ENCODE measurements around the gene KCNQ1. TPM values are rescaled to one million over a fixed set of nuclear protein-coding genes. Genes with fewer than 3 reads are reported as not detected.

The KCNQ1 gene
- total RNA-seq, 1 experiment from 2014 or later, result 2.3 TPM

DNA sequence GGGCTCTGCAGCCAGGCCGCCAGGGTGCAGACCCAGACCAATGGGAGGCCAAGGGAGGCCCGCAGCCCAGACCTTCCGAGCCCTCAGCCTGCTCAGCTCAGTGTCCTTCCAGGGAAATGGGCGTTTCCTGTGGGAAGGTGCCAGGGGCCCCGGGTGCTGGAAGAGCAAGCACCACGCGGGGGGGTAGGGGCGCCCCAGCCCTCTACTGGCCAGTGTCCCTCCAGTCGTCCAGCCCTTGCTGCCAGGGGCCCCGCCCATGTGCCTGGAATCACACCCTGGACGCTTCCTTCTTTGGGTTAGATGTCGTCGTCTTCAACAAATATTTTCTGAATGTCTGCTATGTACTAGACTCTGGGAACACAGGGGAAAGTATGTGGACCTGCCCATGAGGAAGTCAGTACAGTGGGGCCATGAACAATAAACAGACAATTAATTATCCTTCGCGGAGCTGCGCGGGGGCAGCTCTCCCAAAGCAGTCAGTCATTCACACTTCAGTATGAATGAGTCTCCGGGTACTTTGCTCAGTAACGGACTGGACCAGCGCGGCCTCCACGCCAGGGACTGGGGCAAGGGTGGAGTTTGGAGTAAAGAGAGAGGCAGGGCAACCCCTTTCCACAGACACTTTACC lies 380.6 kb downstream of the KCNQ1 start:
- no peak overlapping the region for H2BK120ac ChIP-seq (ENCODE audit: low read depth, low read length, poor library complexity, severe bottlenecking)
- Mint-ChIP-seq H3K4me3 (no peak overlapping the region), H3K9me3 (peaks cover 41 to 42% of the 10 kb centered on the region in 2 experiments), H3K27ac (no peak overlapping the region), H3K4me1 (peaks cover 18% of the 10 kb centered on the region in 2 experiments), H3K36me3 (ENCODE audit: insufficient read depth in 1 of 3, low read depth in 3 of 3) (peaks cover 16 to 42% (median 27%) of the 10 kb centered on the region in 3 experiments), H3K27me3 (ENCODE audit: low read depth) (peaks cover 92% of the 10 kb centered on the region)
- H3K23ac ChIP-seq (ENCODE audit: insufficient read length, low read depth, low read length), result no peak overlapping the region
- no peak overlapping the region for H3T11ph ChIP-seq (ENCODE audit: low read length)
- no peaks in the 10 kb centered on the region for H3K23me2 ChIP-seq (ENCODE audit: insufficient read length, low read depth, low read length, poor library complexity, severe bottlenecking)
- no peak overlapping the region for H4K8ac ChIP-seq (replicated peaks; ENCODE audit: insufficient read length, low read depth, low read length)
- H3K9me3 ChIP-seq (ENCODE audit: control insufficient read depth, low read depth, low read length), result no peaks in the 10 kb centered on the region
- H3K18ac ChIP-seq (ENCODE audit: insufficient read length, low read depth, low read length), result no peak overlapping the region
- no peak overlapping the region for H2BK5ac ChIP-seq (ENCODE audit: insufficient read length, low read length)
- no peak overlapping the region for H3K4me2 ChIP-seq (ENCODE audit: insufficient read depth, insufficient read length, low read length)
- no peak overlapping the region for H3K56ac ChIP-seq (ENCODE audit: insufficient read length, low read depth, low read length)
- no peaks in the 10 kb centered on the region for H3K79me2 ChIP-seq (ENCODE audit: insufficient read depth, low read length)
- no peak overlapping the region for H4K5ac ChIP-seq (ENCODE audit: insufficient read length, low read depth, low read length)
- no peak overlapping the region for H4K91ac ChIP-seq (ENCODE audit: insufficient read length, low read depth, low read length)
- WGBS (ENCODE audit: extremely low coverage, insufficient read length, low lambda C conversion rate), result no CpG with 5 or more reads among the region's 22 CpGs
- no peak overlapping the region for H3K27ac ChIP-seq (ENCODE audit: insufficient read length, low read depth, low read length)
- H2BK12ac ChIP-seq (ENCODE audit: insufficient read length, low read depth, low read length), result no peak overlapping the region
- no peaks in the 10 kb centered on the region; the same call in 1 of the 2 replicates for H3K27me3 ChIP-seq (ENCODE audit: insufficient read depth, low read length)
- no peak overlapping the region for H3K14ac ChIP-seq (ENCODE audit: insufficient read depth, low read length)
- peaks cover 3% of the 10 kb centered on the region; the same call in 1 of the 2 replicates for H3K4me1 ChIP-seq (ENCODE audit: insufficient read depth, low read length)
- H2BK15ac ChIP-seq (ENCODE audit: low read depth, low read length), result no peak overlapping the region
- DNase-seq, result no peak
- H3K79me1 ChIP-seq (ENCODE audit: insufficient read depth, low read depth, low read length, poor library complexity, severe bottlenecking), result no peaks in the 10 kb centered on the region
- H2AK5ac ChIP-seq (ENCODE audit: insufficient read length, low read length), result no peak overlapping the region
- no peak overlapping the region for H2AFZ ChIP-seq (ENCODE audit: low read length)
- no peaks in the 10 kb centered on the region for H4K20me1 ChIP-seq (ENCODE audit: control insufficient read depth, insufficient read depth, insufficient read length)
- no peak overlapping the region for H3K4ac ChIP-seq (ENCODE audit: low read depth, low read length)
- H3K9ac ChIP-seq (ENCODE audit: extremely low read depth, insufficient read length, low read length), result no peak overlapping the region
- TF ChIP-seq, protein P1, sequence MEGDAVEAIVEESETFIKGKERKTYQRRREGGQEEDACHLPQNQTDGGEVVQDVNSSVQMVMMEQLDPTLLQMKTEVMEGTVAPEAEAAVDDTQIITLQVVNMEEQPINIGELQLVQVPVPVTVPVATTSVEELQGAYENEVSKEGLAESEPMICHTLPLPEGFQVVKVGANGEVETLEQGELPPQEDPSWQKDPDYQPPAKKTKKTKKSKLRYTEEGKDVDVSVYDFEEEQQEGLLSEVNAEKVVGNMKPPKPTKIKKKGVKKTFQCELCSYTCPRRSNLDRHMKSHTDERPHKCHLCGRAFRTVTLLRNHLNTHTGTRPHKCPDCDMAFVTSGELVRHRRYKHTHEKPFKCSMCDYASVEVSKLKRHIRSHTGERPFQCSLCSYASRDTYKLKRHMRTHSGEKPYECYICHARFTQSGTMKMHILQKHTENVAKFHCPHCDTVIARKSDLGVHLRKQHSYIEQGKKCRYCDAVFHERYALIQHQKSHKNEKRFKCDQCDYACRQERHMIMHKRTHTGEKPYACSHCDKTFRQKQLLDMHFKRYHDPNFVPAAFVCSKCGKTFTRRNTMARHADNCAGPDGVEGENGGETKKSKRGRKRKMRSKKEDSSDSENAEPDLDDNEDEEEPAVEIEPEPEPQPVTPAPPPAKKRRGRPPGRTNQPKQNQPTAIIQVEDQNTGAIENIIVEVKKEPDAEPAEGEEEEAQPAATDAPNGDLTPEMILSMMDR (conservative IDR thresholded peaks at IDR 0.05), result no peak
- no peak overlapping the region for H2BK20ac ChIP-seq (ENCODE audit: low read depth, low read length, poor library complexity, severe bottlenecking)

Data from H9 (cell line).